A549 treated with RU486 at 1 μM for 4 hours (cell line): ENCODE measurements around the gene POU2F2. TPM values are rescaled to one million over a fixed set of nuclear protein-coding genes. Genes with fewer than 3 reads are reported as not detected.

Experiments
- total RNA-seq: library from RNA; stranded (reverse); fragments of 200-300 nt; extraction: Qiagen RNA extraction; gene quantifications from 5 replicates; pipeline ENCODE4 v1.2.3, GENCODE V29; 2022; ENCODE audit warnings: low read depth

POU2F2 gene
- total RNA-seq, result 0.28 to 0.62 TPM (median 0.47 TPM) in 5 replicates

GRCh38 chr19:42132030-42132628 lies at the start of gene POU2F2:
POU2F2 (minus strand) TSS chr19:42132446; CDS start chr19:42132411, 35 bp downstream.

DNA sequence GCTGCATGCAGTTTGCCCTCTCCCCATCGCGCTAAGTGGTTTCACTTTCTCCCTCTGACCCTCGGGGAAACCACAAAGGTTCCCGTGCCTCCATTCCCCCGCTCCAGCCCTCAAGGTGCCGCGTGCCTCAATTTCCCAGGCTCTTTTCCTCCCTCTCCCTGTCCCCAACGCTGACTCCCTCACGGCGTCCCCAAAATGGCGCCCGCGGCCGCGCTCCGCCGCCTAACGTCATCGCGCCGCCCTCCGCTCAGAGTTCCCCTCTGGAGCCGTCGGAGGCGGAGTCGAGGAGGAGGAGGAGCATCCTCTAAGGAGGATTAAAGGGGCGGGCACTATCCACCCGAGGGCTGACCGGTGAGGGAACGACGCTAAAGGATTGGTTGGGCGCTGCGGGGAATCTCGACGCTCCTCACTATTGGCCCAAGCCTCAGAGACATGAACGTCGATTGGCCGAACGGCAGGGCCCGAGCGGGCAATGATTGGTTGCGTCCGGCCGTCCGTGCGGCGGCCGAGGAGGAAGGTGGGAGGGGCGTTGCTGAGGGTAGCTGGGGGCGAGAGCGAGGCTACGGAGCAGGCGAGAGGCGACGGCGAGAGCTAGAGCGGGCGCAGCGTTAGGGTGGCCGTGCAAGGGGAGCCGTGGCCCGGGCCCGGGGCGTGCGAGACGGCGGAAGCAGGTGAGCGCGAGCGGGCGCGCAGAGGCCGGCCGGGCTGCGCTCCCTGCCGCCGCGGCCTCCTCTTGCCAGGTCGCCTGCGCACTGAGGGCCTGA lies 56.4 kb downstream of the POU2F2 start, which contains the start of gene ZNF574:
Gene ZNF574, plus strand, starts transcription at position 551 of the 764 bp plus-strand sequence. CDS start 2,441 bp downstream, outside the sequence.

DNA sequence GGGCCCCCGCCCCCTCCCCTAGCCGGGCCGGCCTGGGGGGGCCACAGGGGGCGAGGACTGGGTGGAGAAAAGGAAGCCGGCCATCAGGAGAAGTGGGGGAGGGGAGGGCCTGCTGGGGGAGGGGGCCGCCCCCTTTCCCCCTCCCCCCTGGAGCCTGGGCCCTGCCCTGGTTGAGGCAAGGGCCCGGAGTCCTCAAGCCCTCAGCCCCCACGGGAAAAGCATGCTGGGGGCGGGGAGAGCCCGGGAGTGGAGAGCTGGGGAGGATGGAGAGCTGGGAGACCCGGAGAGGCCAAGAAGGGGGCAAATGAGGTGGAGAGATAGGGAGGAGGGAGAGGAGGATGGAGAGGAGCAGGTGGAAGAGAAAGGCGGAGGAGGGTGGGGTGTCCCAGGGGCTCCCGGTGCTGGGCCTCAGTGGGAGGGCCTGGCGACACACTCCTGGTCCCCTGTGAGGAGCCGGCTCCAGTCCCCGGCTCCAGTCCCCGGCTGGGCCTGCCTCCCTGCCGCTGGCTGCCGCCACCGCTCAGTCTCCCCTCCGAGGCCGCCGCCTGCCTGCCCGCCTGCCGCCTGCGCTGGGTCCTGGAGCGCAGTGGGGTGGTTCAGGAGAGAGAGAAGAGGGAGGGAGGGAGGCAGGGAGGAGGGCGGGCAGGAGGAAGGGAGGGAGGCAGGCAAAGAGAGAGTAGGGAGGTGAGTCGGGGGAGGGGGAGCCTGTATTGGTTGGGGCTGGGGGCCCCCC lies 62.5 kb downstream of the POU2F2 start, which contains the start of gene GRIK5:
Gene GRIK5, minus strand, starts transcription at position 588 of the 733 bp plus-strand sequence. CDS start 4,436 bp downstream, outside the sequence.

Other genes with a start within 250 kb of the POU2F2 start
- gene ARHGEF1, start 249.3 kb downstream of the POU2F2 start, total RNA-seq, result 76.4 to 121 TPM (median 100 TPM) in 5 replicates
- 0.23 to 0.41 TPM (median 0.36 TPM) in 5 replicates for gene ERFL, start 204.0 kb downstream of the POU2F2 start, total RNA-seq
- 171 to 287 TPM (median 250 TPM) in 5 replicates for gene RABAC1, start 173.1 kb downstream of the POU2F2 start, total RNA-seq
- gene ATP1A3, start 138.2 kb downstream of the POU2F2 start, total RNA-seq, result 3.5 to 5.7 TPM (median 5.1 TPM) in 5 replicates
- gene GRIK5, start 62.2 kb downstream of the POU2F2 start, total RNA-seq, result 0.37 to 1.6 TPM (median 0.47 TPM) in 5 replicates
- 27.3 to 39.3 TPM (median 37.1 TPM) in 5 replicates for gene ZNF574, start 56.3 kb downstream of the POU2F2 start, total RNA-seq
- gene DEDD2, start 85.2 kb upstream of the POU2F2 start, total RNA-seq, result 61.5 to 94.8 TPM (median 86.7 TPM) in 5 replicates
- 15.6 to 20.6 TPM (median 19.6 TPM) in 5 replicates for gene ZNF526, start 87.9 kb upstream of the POU2F2 start, total RNA-seq
- 116 to 166 TPM (median 162 TPM) in 5 replicates for gene GSK3A, start 110.2 kb upstream of the POU2F2 start, total RNA-seq
- gene ERF, start 122.7 kb upstream of the POU2F2 start, total RNA-seq, result 96.7 to 133 TPM (median 118 TPM) in 5 replicates
- 41.4 to 63.9 TPM (median 55.5 TPM) in 5 replicates for gene CIC, start 136.8 kb upstream of the POU2F2 start, total RNA-seq
- gene PRR19, start 169.7 kb upstream of the POU2F2 start, total RNA-seq, result 3.9 to 5.0 TPM (median 3.9 TPM) in 5 replicates
- gene PAFAH1B3, start 170.2 kb upstream of the POU2F2 start, total RNA-seq, result 131 to 155 TPM (median 150 TPM) in 5 replicates
- 3.1 to 4.5 TPM (median 4.2 TPM) in 5 replicates for gene TMEM145, start 180.9 kb upstream of the POU2F2 start, total RNA-seq
- gene MEGF8, start 193.2 kb upstream of the POU2F2 start, total RNA-seq, result 19.6 to 26.8 TPM (median 23.5 TPM) in 5 replicates